Endothelial cell of umbilical vein (primary cell): Measurements from ENCODE around the gene C13orf46. TPM values are rescaled to one million over a fixed set of nuclear protein-coding genes. Genes with fewer than 3 reads are reported as not detected.

ENCODE experiments used
- BruUV-seq: library from RNA; stranded (reverse); fragments of 400-500 nt; replicated peaks from 2 replicates; lab custom pipeline; 2021; lab: Mats Ljungman, UMichigan
- CTCF ChIA-PET: fragments of 300-600, 350-600 bp; sonication (Branson Sonifier 250); formaldehyde crosslinking; loops from one replicate; lab custom pipeline; 2021; ENCODE audit warnings: antibody characterized with exemption, inconsistent platforms; lab: Charles Lee
- POLR2A ChIA-PET: fragments of 300-600, 350-600 bp; sonication (Branson Sonifier 250); formaldehyde crosslinking; loops from one replicate; lab custom pipeline; 2021; ENCODE audit warnings: antibody characterized with exemption, inconsistent platforms; lab: Charles Lee
- DNase-seq: peaks from one replicate; pipeline ENCODE4 v3.0.0-alpha.2; 2011; ENCODE audit warnings: low read depth, low spot score
- FAIRE-seq: peaks from 2 replicates; lab custom pipeline; 2011; peaks lifted over from hg19 to GRCh38; lab: Jason Lieb, UNC
- H2AFZ ChIP-seq: 2 replicates; pipeline ENCODE4 v1.6.0; 2012; ENCODE audit warnings: low read depth, low read length, control low read depth, inconsistent platforms
- H3K27ac ChIP-seq: 2 replicates; pipeline ENCODE4 v1.5.1; 2011; ENCODE audit warnings: low read depth, mild to moderate bottlenecking, control low read depth, low read length, moderate library complexity; ENCODE audit not compliant: insufficient read depth
- H3K27me3 ChIP-seq, 2 experiments: 2 replicates each; pipeline versions ENCODE4 v1.6.0 to v1.6.1; 2011; ENCODE audit warnings: low read length in 2 of 2, mixed read lengths in 1 of 2; ENCODE audit not compliant: control insufficient read depth in 2 of 2, insufficient read depth in 2 of 2
- H3K36me3 ChIP-seq, 2 experiments: 2 replicates in 1 of 2; 3 replicates in 1 of 2; pipeline ENCODE4 v1.5.1; 2011; ENCODE audit warnings: low read length in 2 of 2, mild to moderate bottlenecking in 1 of 2, moderate library complexity in 1 of 2; ENCODE audit not compliant: control insufficient read depth in 2 of 2, insufficient read depth in 2 of 2; ENCODE audit errors: extremely low read depth in 1 of 2
- H3K4me1 ChIP-seq: 3 replicates; pipeline ENCODE4 v1.5.1; 2011; ENCODE audit warnings: mild to moderate bottlenecking, low read length; ENCODE audit not compliant: control insufficient read depth, insufficient read depth; ENCODE audit errors: extremely low read depth
- H3K4me2 ChIP-seq: 2 replicates; pipeline ENCODE4 v1.6.1; 2011; ENCODE audit warnings: low read length, control low read depth, mixed read lengths; ENCODE audit not compliant: insufficient read depth
- H3K4me3 ChIP-seq, 3 experiments: fragments of 200-600 bp in 1 of 3; sonication (generic), shearing (Covaris generic) in 1 of 3; replicated peaks in 1 of 3; 2 replicates each; pipeline ENCODE4 v1.5.1; 2011 to 2016; ENCODE audit warnings: control low read depth in 3 of 3, low read length in 3 of 3, mild to moderate bottlenecking in 2 of 3, inconsistent platforms in 1 of 3, low read depth in 1 of 3, moderate library complexity in 1 of 3; ENCODE audit not compliant: insufficient read depth in 1 of 3
- H3K79me2 ChIP-seq: 2 replicates; pipeline ENCODE4 v1.6.0; 2012; ENCODE audit warnings: low read length, inconsistent platforms; ENCODE audit not compliant: control insufficient read depth, insufficient read depth
- H3K9ac ChIP-seq: replicated peaks from 2 replicates; pipeline ENCODE3; 2011; ENCODE audit warnings: low read length, control low read depth; ENCODE audit not compliant: insufficient read depth; ENCODE audit errors: extremely low read depth
- H3K9me1 ChIP-seq: replicated peaks from 3 replicates; pipeline ENCODE4 v1.6.0; 2011; ENCODE audit warnings: mild to moderate bottlenecking, low read length; ENCODE audit not compliant: control insufficient read depth, insufficient read depth; ENCODE audit errors: extremely low read depth
- H3K9me3 ChIP-seq: replicated peaks from 2 replicates; pipeline ENCODE4 v1.5.1; 2012; ENCODE audit warnings: low read length, inconsistent platforms; ENCODE audit not compliant: control insufficient read depth, insufficient read depth
- H4K20me1 ChIP-seq: replicated peaks from 2 replicates; pipeline ENCODE3; 2011; ENCODE audit warnings: mild to moderate bottlenecking, low read length; ENCODE audit not compliant: control insufficient read depth, insufficient read depth; ENCODE audit errors: extremely low read depth
- CTCF ChIP-seq, 2 donors: IDR thresholded peaks; 1 replicate in 1 of 2; 2 replicates in 1 of 2; pipeline ENCODE4 v1.5.1; 2011; ENCODE audit warnings: low read length in 2 of 2, mild to moderate bottlenecking in 2 of 2, moderate library complexity in 2 of 2, control low read depth in 1 of 2, inconsistent platforms in 1 of 2, low read depth in 1 of 2; ENCODE audit not compliant: insufficient read depth in 1 of 2; ENCODE audit errors: extremely low read depth in 1 of 2
- EZH2 ChIP-seq: IDR thresholded peaks from 2 replicates; pipeline ENCODE4 v1.6.1; 2012; ENCODE audit warnings: borderline replicate concordance, low read depth, mild to moderate bottlenecking, moderate library complexity, low read length, inconsistent platforms; ENCODE audit not compliant: severe bottlenecking
- FOS ChIP-seq: IDR thresholded peaks from 2 replicates; pipeline ENCODE4 v1.6.1; 2011; ENCODE audit warnings: mild to moderate bottlenecking, low read length, moderate library complexity, borderline replicate concordance; ENCODE audit not compliant: insufficient read depth
- GATA2 ChIP-seq: IDR thresholded peaks from 2 replicates; pipeline ENCODE4 v1.7.0; 2011; ENCODE audit warnings: low read depth, mild to moderate bottlenecking, moderate library complexity, mixed read lengths, low read length; ENCODE audit not compliant: insufficient read length, insufficient read depth
- JUN ChIP-seq: IDR thresholded peaks from 2 replicates; pipeline ENCODE4 v1.6.1; 2011; ENCODE audit warnings: borderline replicate concordance, low read depth; ENCODE audit not compliant: insufficient read length, insufficient read depth
- MAX ChIP-seq: IDR thresholded peaks from 2 replicates; pipeline ENCODE4 v1.6.1; 2011; ENCODE audit not compliant: insufficient read depth, insufficient read length
- MYC ChIP-seq: IDR thresholded peaks from one replicate; pipeline ENCODE4 v1.6.1; 2011; ENCODE audit warnings: mild to moderate bottlenecking, low read depth, low read length
- POLR2A ChIP-seq: IDR thresholded peaks from 2 replicates; pipeline ENCODE4 v1.6.1; 2012; ENCODE audit warnings: low read depth, mild to moderate bottlenecking, control low read depth, low read length
- POLR2AphosphoS5 ChIP-seq: IDR thresholded peaks from 2 replicates; pipeline ENCODE4 v1.6.1; 2012; ENCODE audit warnings: low read depth, mild to moderate bottlenecking, control low read depth, low read length, moderate library complexity; ENCODE audit not compliant: insufficient read depth
- dilution Hi-C: fragments of 300-500 bp; cut with MboI; formaldehyde crosslinking; loops from one replicate; pipeline ENCODE4 v1.15.0; 2019; ENCODE audit warnings: low sequenced_read_pairs; ENCODE audit not compliant: extremely low pct_ligation_motif_present
- intact Hi-C: fragments of 100-400 bp; cut with micrococcal nuclease; formaldehyde crosslinking; loops from one replicate; pipeline ENCODE4 v1.10.0; 2022
- polyA plus RNA-seq, 4 experiments: library from polyadenylated mRNA; depleted of rRNA in 3 of 4; stranded (reverse) in 3 of 4; unstranded in 1 of 4; fragments of >200 nt; gene quantifications; 2 replicates each; pipeline versions ENCODE4 v1.2.1 to v1.2.3, GENCODE V29; 2011 to 2012; ENCODE audit warnings: missing spikeins in 1 of 4
- total RNA-seq: library from RNA; stranded (reverse); gene quantifications from 2 replicates; pipeline ENCODE4 v1.2.3, GENCODE V29; 2021

The C13orf46 gene
- total and polyA plus RNA-seq, 2 donors (not counting 3 experiments of a cell fraction or from before 2014, with no cell fraction given), result 1.3 to 1.7 TPM

GRCh38 chr13:113980489-113981064 is 6.7 kb upstream of the C13orf46 start:
- TF ChIP-seq FOS, result no peak
- no peak for TF ChIP-seq GATA2
- no peak for TF ChIP-seq EZH2
- no peak overlapping the region for H3K4me3 ChIP-seq
- no peaks in the 10 kb centered on the region for H4K20me1 ChIP-seq
- H3K79me2 ChIP-seq, result no peaks in the 10 kb centered on the region
- H3K36me3 ChIP-seq, result peaks cover 0 to 43% of the 10 kb centered on the region in 2 experiments
- DNase-seq (no peak), FAIRE-seq (no peak)
- ChIA-PET CTCF (no interaction called here), POLR2A (no interaction called here)
- H3K27me3 ChIP-seq, result no peaks in the 10 kb centered on the region
- H3K27ac ChIP-seq, result no peak overlapping the region
- dilution Hi-C loops, result no loop called here
- no peak overlapping the region for H3K9ac ChIP-seq
- no peak overlapping the region for H2AFZ ChIP-seq
- intact Hi-C loops, result no loop called here
- BruUV-seq, result no TSS peak
- no peaks in the 10 kb centered on the region for H3K9me3 ChIP-seq
- no peaks in the 10 kb centered on the region for H3K9me1 ChIP-seq
- H3K4me1 ChIP-seq, result no peaks in the 10 kb centered on the region
- no peak overlapping the region for H3K4me2 ChIP-seq

- no peak overlapping the region for H3K9ac ChIP-seq
- ChIA-PET CTCF (no interaction called here), POLR2A (no interaction called here)
- no peaks in the 10 kb centered on the region for H4K20me1 ChIP-seq
- FAIRE-seq (no peak), DNase-seq (no peak)
- H3K4me2 ChIP-seq, result no peak overlapping the region
- no peaks in the 10 kb centered on the region for H3K79me2 ChIP-seq
- no peaks in the 10 kb centered on the region for H3K9me3 ChIP-seq
- dilution Hi-C loops, result no loop called here
- no peak for TF ChIP-seq POLR2AphosphoS5
- no peak for TF ChIP-seq POLR2A
- TF ChIP-seq MAX, result no peak
- TF ChIP-seq FOS, result no peak
- no peak for TF ChIP-seq GATA2
- TF ChIP-seq JUN, result no peak
- TF ChIP-seq EZH2, result no peak
- no peak for TF ChIP-seq MYC
- TF ChIP-seq CTCF (IDR thresholded peaks at IDR 0.05; ENCODE audit: extremely low read depth in 1 of 2, insufficient read depth in 1 of 2, low read depth in 1 of 2, low read length in 2 of 2), result no peak
- H3K27me3 ChIP-seq, result no peaks in the 10 kb centered on the region
- intact Hi-C loops, result no loop called here
- no TSS peak for BruUV-seq
- peaks cover 0 to 48% of the 10 kb centered on the region in 2 experiments for H3K36me3 ChIP-seq
- H3K4me1 ChIP-seq, result no peaks in the 10 kb centered on the region
- no peak overlapping the region for H3K27ac ChIP-seq
- no peak overlapping the region for H3K4me3 ChIP-seq
- no peak overlapping the region for H2AFZ ChIP-seq
- no peaks in the 10 kb centered on the region for H3K9me1 ChIP-seq
Measured at GRCh38 chr13:113979791-113980471, 6.1 kb upstream of the C13orf46 start.
